ENCODE data around the gene TTC19.
A peak's percentile ranks its signal among the peaks of the same experiment; 100 is the strongest.

DNA sequence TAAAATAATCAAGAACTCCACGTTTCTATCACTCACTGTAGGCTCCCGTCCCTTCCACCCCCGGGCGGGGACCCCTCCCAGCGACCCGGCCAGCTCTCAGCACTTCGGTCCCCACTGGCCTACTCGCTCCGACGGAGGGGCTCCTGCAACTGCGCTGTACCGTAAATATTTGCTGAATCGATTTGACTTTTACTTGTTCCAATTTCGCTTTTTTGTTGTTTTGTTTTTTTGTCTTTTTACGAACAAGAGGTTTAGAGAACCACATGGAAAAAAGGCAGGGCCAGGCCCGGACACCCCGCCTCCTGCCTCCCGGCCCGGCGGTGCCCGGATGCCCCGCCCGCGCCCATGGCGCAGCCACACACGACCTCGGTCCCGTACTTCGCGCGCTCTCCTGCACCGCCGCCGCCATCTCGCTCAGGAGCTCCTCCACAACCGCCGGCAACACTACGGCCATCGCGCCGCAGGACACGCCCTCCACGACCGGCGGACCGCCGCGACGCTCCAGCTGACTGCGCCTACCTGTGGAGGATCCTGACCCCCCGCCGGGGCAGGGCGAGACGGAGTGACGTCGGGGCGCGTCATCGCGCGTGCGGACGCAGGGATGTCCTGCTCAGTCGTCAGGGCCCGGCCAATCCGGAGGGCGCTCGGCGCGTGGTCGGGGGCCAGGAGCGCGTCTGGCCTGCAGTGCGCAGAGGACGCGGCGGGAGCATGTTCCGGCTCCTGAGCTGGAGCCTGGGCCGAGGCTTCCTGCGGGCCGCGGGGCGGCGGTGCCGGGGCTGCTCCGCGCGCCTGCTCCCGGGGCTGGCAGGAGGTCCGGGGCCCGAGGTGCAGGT, at the start of gene TTC19, which contains the start of gene ZSWIM7:
- TF ChIP-seq POLR2A (IDR thresholded peaks at IDR 0.05), result peak in 1 of 2 donors; percentile 74
- TF ChIP-seq, protein P1, sequence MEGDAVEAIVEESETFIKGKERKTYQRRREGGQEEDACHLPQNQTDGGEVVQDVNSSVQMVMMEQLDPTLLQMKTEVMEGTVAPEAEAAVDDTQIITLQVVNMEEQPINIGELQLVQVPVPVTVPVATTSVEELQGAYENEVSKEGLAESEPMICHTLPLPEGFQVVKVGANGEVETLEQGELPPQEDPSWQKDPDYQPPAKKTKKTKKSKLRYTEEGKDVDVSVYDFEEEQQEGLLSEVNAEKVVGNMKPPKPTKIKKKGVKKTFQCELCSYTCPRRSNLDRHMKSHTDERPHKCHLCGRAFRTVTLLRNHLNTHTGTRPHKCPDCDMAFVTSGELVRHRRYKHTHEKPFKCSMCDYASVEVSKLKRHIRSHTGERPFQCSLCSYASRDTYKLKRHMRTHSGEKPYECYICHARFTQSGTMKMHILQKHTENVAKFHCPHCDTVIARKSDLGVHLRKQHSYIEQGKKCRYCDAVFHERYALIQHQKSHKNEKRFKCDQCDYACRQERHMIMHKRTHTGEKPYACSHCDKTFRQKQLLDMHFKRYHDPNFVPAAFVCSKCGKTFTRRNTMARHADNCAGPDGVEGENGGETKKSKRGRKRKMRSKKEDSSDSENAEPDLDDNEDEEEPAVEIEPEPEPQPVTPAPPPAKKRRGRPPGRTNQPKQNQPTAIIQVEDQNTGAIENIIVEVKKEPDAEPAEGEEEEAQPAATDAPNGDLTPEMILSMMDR (IDR thresholded peaks at IDR 0.05), result no peak
